ENCODE measurements around the gene TBC1D16. TPM values are rescaled to one million over a fixed set of nuclear protein-coding genes. Genes with fewer than 3 reads are reported as not detected.

Gene TBC1D16
- total RNA-seq, 1 donor from 2014 or later, result 46.9 TPM

DNA sequence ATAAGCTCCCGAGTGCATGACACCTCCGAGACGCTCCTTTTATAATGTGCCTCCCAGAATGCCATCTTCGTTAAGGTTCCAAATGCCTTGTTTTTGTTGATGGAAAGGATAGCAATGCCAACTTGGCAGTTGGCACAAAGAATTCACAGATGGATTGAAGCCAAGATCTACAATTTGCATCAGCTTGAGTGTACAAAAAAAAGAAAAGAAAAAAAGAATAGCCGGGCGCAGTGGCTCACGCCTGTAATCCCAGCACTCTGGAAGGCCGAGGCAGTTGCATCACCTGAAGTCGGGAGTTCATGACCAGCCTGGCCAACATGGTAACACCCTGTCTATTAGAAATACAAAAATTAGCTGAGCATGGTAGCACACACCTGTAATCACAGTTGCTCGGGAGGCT is 7.6 kb downstream of the TBC1D16 start:
- DNase-seq (ENCODE audit: low spot score) (no peak), ATAC-seq (no peak)
- intact Hi-C loops (cut with DNase I), result no loop called here

DNA sequence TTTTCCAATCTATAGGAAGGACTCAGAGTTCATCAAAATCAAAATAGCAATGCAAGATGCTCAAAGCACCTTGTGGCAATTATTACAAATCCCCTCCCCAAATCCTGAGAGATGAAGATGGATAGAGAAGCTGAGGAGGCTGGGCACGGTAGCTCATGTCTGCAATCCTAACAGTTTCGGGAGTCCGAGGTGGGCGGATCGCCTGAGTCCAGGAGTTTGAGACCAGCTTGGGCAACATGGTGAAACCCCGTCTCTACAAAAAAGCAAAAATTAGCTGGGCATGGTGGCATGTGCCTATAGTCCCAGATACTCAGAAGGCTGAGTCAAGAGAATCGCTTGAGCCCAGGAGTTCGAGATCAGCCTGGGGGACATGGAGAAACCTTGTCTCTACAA is 8.6 kb downstream of the TBC1D16 start:
- DNase-seq (ENCODE audit: low spot score) (no peak), ATAC-seq (no peak)
- intact Hi-C loops (cut with DNase I), result no loop called here

DNA sequence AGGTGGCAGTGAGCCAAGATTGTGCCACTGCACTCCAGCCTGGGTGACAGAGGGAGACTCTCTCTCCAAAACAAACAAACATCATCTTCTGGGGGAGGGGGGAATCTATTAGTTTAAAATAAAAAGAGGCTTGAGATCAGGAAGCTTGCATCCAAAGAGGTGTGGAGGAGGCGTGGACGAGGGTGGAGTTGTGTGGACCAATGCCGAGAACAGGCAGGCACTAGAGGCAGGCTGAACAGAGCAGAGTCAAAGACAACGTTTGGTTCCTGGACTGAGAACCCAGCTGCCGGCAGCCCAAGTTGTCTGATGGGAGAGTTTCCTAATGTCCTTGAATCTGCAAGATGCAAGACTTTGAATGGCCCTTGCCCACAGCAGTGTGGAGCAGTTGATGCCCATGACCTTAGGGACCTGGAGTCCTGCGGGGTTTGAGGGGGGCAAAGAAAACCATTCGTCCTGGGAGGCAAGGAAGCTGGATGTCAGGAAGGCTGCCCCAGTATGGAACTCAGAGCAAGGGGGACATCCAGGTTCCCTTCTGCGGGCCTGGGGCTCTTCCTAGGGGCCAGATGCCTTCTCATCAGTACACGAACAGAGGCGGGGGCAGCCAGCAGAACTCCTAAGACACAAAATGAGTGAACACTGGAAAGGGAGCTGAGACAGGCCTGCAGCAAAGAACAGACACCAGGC is 9.2 kb downstream of the TBC1D16 start:
- intact Hi-C loops (cut with DNase I), result no loop called here
- ATAC-seq, result no peak
- no peak for DNase-seq (ENCODE audit: low spot score)

GRCh38 chr17:80025796-80026195 is 9.9 kb downstream of the TBC1D16 start:
- DNase-seq (ENCODE audit: low spot score) (no peak), ATAC-seq (no peak)
- intact Hi-C loops (cut with DNase I), result no loop called here

GRCh38 chr17:80025140-80025539 is 10.5 kb downstream of the TBC1D16 start:
- intact Hi-C loops (cut with DNase I), result no loop called here
- ATAC-seq, result no peak
- DNase-seq (ENCODE audit: low spot score), result no peak

GRCh38 chr17:80024206-80024972 is 11.3 kb downstream of the TBC1D16 start:
- no peak for ATAC-seq
- no peak for DNase-seq (ENCODE audit: low spot score)
- intact Hi-C loops (cut with DNase I), result no loop called here

DNA sequence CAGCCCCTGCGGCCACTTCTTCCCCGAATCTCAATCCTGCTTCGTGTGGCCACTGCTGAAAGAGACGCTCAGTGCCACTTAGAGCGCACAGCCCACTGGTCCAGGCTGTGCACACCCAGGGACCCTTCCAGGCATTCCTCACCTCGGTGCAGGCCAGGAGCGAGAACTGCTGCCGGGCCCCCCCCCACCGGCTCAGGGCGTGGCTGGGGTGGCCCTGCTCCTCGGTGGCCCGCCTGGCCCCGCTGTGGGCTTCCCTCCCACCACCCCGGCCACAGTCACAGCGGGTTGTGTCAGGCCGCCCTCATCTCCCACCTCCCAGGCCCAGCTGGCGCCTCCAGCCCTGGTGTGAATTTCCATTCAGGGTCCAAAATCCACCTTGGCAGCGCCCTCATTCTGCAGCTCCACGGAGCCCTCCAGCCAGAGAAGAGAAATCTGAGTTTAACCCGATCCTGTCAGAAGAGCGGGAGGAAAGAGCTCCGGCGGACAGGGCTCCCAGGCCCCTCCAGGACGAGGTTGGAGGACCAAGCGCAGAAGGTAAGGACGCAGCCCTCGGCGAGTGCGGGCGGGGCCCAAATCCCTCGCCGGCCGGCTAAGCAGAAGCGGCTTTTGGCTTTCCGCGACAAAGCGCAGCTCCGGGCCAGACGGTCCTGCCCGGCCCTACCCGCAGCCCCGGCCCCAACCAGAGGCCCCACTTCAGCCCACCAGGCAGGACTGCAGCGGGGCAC is 12.0 kb downstream of the TBC1D16 start:
- intact Hi-C loops (cut with DNase I), result no loop called here
- ATAC-seq (peak; percentile 6), DNase-seq (ENCODE audit: low spot score) (no peak)

DNA sequence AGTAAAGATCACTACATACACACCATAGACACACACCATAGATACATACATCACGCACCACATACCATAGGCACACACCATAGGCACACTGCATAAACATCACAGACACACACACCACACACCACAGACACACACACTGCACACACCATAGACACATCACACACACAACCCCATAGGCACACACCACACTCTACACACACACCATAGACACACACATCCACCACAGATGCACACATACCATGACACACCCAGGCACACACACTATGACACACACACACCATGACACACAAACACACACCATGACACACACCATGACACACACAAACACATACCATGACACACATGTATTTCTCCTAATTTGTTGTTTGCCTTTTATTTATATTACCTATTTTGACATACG is 14.1 kb downstream of the TBC1D16 start:
- ATAC-seq (no peak), DNase-seq (ENCODE audit: low spot score) (no peak)
- intact Hi-C loops (cut with DNase I), result no loop called here

GRCh38 chr17:80018917-80019651 is 16.6 kb downstream of the TBC1D16 start:
- DNase-seq (ENCODE audit: low spot score) (no peak), ATAC-seq (no peak)
- intact Hi-C loops (cut with DNase I), result no loop called here

DNA sequence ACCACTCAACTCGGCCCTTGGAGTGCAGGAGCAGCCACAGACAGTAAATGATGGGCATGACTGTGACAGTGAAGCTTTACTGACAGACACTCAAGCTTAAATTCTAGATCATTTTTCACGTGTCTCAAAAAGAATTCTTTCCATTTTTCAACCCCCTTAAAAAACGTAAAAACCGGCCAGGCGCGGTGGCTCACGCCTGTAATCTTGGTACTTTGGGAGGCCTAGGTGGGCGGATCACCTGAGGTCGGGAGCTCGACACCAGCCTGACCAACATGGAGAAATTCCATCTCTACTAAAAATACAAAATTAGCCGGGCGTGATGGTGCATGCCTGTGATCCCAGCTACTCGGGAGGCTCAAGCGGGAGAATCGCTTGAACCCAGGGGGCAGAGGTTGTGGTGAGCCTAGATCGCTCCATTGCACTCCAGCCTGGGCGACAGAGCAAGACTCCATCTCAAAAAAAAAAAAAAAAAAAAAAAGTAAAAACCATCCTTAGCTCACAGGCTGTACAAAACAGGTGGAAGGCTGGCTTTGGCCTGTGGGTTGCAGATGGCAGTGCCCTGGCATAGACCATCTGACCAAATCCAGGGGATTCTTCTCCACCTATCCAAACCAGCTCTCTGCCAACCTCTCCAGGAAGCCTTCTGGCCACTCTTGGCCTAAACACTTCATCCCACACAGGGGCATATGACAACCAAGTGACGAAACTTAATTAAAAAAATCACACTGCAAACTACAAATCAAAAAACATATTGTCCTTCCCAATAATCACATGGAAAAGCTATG is 18.3 kb downstream of the TBC1D16 start:
- intact Hi-C loops (cut with DNase I), result no loop called here
- no peak for ATAC-seq
- DNase-seq (ENCODE audit: low spot score), result no peak

DNA sequence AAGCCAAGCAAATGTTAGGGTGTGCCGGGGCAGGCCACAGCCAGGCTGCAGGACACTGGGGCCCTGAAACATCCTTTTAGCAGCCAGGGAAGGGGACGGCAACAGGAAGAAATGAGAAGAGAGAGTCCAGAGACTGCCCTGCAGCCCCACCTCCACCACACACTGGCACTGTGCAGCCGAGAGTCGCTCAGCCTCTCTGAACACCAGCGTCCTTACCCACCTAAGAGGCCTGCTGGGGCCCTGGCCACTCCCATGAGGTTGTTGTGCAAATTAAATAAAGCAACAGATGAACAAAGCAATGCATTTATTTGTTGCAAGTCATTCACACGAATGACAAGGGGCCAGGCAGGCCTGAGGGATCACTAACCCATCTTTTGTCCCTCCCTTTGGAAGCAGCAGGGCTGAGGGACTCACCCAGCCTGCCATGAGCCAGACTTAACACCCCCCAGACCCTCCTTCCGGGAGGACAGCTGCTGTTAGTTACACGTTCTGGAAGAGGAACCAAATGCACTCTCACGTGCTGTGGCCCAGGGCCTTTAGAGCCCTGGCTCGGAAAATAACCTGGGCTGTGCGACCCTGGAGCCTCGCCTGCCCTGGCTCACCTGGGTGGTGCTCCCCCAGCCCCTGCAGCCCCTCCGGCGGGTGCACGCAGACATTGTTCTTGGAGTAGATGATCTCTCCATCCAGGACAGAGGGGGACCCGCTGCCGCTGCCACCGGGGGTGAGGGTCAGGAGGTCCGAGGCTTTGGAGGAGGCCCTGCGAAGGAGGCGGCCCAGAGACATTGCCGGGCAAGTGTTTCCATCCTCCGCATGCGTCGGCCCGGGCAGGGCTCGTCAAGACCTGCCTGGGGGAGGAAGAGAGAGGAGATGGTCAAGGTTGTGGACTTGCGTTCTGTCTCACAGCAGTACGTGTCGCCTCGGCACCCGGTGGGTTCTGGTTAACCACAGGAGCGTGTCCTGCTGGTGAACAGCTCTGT is 22.6 kb downstream of the TBC1D16 start:
- DNase-seq (ENCODE audit: low spot score) (no peak), ATAC-seq (no peak)
- intact Hi-C loops (cut with DNase I), result no loop called here

- intact Hi-C loops (cut with DNase I), result no loop called here
- DNase-seq (ENCODE audit: low spot score), result no peak
- ATAC-seq, result no peak
Observed at GRCh38 chr17:80011989-80012555, 23.6 kb downstream of the TBC1D16 start.

- DNase-seq (ENCODE audit: low spot score), result no peak
- intact Hi-C loops (cut with DNase I), result no loop called here
Observed at GRCh38 chr17:80010283-80010858, 25.3 kb downstream of the TBC1D16 start.

GRCh38 chr17:80009391-80010282 is 26.0 kb downstream of the TBC1D16 start:
- DNase-seq (ENCODE audit: low spot score) (no peak), ATAC-seq (peak; percentile 8)
- intact Hi-C loops (cut with DNase I), result no loop called here

More at GRCh38 chr17:80010283-80010858, 25.3 kb downstream of the TBC1D16 start:
- ATAC-seq, result no peak

- DNase-seq (ENCODE audit: low spot score) (no peak), ATAC-seq (peak; percentile 27)
- intact Hi-C loops (cut with DNase I), result no loop called here
Observed at GRCh38 chr17:80008848-80009247, 26.8 kb downstream of the TBC1D16 start.

DNA sequence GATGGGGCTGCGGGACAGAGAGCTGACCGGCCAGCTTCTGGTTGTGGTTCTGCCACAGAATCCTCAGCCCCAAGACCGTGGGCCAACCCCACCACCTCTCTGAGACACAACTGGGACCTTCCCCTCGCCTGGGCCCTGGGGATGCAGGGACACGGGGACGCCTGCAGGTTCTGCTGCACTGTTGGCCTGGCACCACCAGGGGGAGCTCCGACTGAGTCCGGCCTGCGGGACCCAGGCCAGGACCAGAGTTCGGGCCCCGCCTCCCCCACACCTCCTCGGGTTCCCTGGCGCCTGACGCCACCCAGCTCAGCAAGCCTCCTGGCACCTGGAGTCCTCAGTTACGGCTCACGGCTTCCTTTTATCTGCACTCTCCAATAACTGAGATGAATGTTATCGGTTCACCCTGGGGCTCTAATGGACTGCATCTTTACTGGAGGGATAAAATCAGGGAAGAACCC is 27.3 kb downstream of the TBC1D16 start:
- intact Hi-C loops (cut with DNase I), result no loop called here
- DNase-seq (ENCODE audit: low spot score) (peak; percentile 89), ATAC-seq (peak; percentile 86)
